NCI-H345 treated with DMSO at 0.1 percent for 48 hours (cell line): ENCODE data around the gene BAIAP3.

ENCODE experiments used
- DNase-seq: peaks from one replicate; lab custom pipeline; 2025; ENCODE audit not compliant: unreplicated experiment; lab: John Stamatoyannopoulos, UW

The BAIAP3 gene

GRCh38 chr16:1332618-1333148 is 762 bp upstream of the BAIAP3 start:
- DNase-seq, result no peak

- no peak for DNase-seq
Measured at GRCh38 chr16:1333854-1334700, 632 bp downstream of the BAIAP3 start.

- no peak for DNase-seq
Measured at GRCh38 chr16:1334739-1335138, 1.3 kb downstream of the BAIAP3 start.

GRCh38 chr16:1335211-1335971 is 1.9 kb downstream of the BAIAP3 start:
- DNase-seq, result no peak

- DNase-seq, result no peak
Measured at GRCh38 chr16:1335996-1336395, 2.6 kb downstream of the BAIAP3 start.

GRCh38 chr16:1336619-1337018 is 3.2 kb downstream of the BAIAP3 start:
- DNase-seq, result no peak

GRCh38 chr16:1337486-1337885 is 4.0 kb downstream of the BAIAP3 start:
- no peak for DNase-seq

GRCh38 chr16:1338119-1338730 is 4.8 kb downstream of the BAIAP3 start:
- DNase-seq, result no peak

GRCh38 chr16:1338855-1339675 is 5.6 kb downstream of the BAIAP3 start:
- DNase-seq, result no peak

GRCh38 chr16:1340730-1341494 is 7.5 kb downstream of the BAIAP3 start:
- no peak for DNase-seq

GRCh38 chr16:1341495-1342420 is 8.3 kb downstream of the BAIAP3 start:
- DNase-seq, result no peak

- DNase-seq, result peak; percentile 94
Measured at GRCh38 chr16:1342526-1343427, 9.3 kb downstream of the BAIAP3 start.

- DNase-seq, result no peak
Measured at GRCh38 chr16:1343428-1344242, 10.2 kb downstream of the BAIAP3 start.

- no peak for DNase-seq
Measured at GRCh38 chr16:1344499-1344898, 11.1 kb downstream of the BAIAP3 start.

GRCh38 chr16:1345087-1345486 is 11.6 kb downstream of the BAIAP3 start:
- DNase-seq, result no peak

- DNase-seq, result no peak
Measured at GRCh38 chr16:1345651-1346421, 12.4 kb downstream of the BAIAP3 start.
